Endothelial cell of umbilical vein (primary cell): ENCODE measurements around the gene SNCG. TPM values are rescaled to one million over a fixed set of nuclear protein-coding genes. Genes with fewer than 3 reads are reported as not detected.

Experiments used
- BruUV-seq: library from RNA; stranded (reverse); fragments of 400-500 nt; replicated peaks from 2 replicates; lab custom pipeline; 2021; lab: Mats Ljungman, UMichigan
- CTCF ChIA-PET: fragments of 300-600, 350-600 bp; sonication (Branson Sonifier 250); formaldehyde crosslinking; loops from one replicate; lab custom pipeline; 2021; ENCODE audit warnings: antibody characterized with exemption, inconsistent platforms; lab: Charles Lee
- POLR2A ChIA-PET: fragments of 300-600, 350-600 bp; sonication (Branson Sonifier 250); formaldehyde crosslinking; loops from one replicate; lab custom pipeline; 2021; ENCODE audit warnings: antibody characterized with exemption, inconsistent platforms; lab: Charles Lee
- DNase-seq: peaks from one replicate; pipeline ENCODE4 v3.0.0-alpha.2; 2011; ENCODE audit warnings: low read depth, low spot score
- FAIRE-seq: peaks from 2 replicates; lab custom pipeline; 2011; peaks lifted over from hg19 to GRCh38; lab: Jason Lieb, UNC
- H2AFZ ChIP-seq: 2 replicates; pipeline ENCODE4 v1.6.0; 2012; ENCODE audit warnings: low read depth, low read length, control low read depth, inconsistent platforms
- H3K27ac ChIP-seq: 2 replicates; pipeline ENCODE4 v1.5.1; 2011; ENCODE audit warnings: low read depth, mild to moderate bottlenecking, control low read depth, low read length, moderate library complexity; ENCODE audit not compliant: insufficient read depth
- H3K27me3 ChIP-seq, 2 experiments: 2 replicates each; pipeline versions ENCODE4 v1.6.0 to v1.6.1; 2011; ENCODE audit warnings: low read length in 2 of 2, mixed read lengths in 1 of 2; ENCODE audit not compliant: control insufficient read depth in 2 of 2, insufficient read depth in 2 of 2
- H3K36me3 ChIP-seq, 2 experiments: 2 replicates in 1 of 2; 3 replicates in 1 of 2; pipeline ENCODE4 v1.5.1; 2011; ENCODE audit warnings: low read length in 2 of 2, mild to moderate bottlenecking in 1 of 2, moderate library complexity in 1 of 2; ENCODE audit not compliant: control insufficient read depth in 2 of 2, insufficient read depth in 2 of 2; ENCODE audit errors: extremely low read depth in 1 of 2
- H3K4me1 ChIP-seq: 3 replicates; pipeline ENCODE4 v1.5.1; 2011; ENCODE audit warnings: mild to moderate bottlenecking, low read length; ENCODE audit not compliant: control insufficient read depth, insufficient read depth; ENCODE audit errors: extremely low read depth
- H3K4me2 ChIP-seq: 2 replicates; pipeline ENCODE4 v1.6.1; 2011; ENCODE audit warnings: low read length, control low read depth, mixed read lengths; ENCODE audit not compliant: insufficient read depth
- H3K4me3 ChIP-seq, 3 experiments: fragments of 200-600 bp in 1 of 3; sonication (generic), shearing (Covaris generic) in 1 of 3; replicated peaks in 1 of 3; 2 replicates each; pipeline ENCODE4 v1.5.1; 2011 to 2016; ENCODE audit warnings: control low read depth in 3 of 3, low read length in 3 of 3, mild to moderate bottlenecking in 2 of 3, inconsistent platforms in 1 of 3, low read depth in 1 of 3, moderate library complexity in 1 of 3; ENCODE audit not compliant: insufficient read depth in 1 of 3
- H3K79me2 ChIP-seq: 2 replicates; pipeline ENCODE4 v1.6.0; 2012; ENCODE audit warnings: low read length, inconsistent platforms; ENCODE audit not compliant: control insufficient read depth, insufficient read depth
- H3K9ac ChIP-seq: replicated peaks from 2 replicates; pipeline ENCODE3; 2011; ENCODE audit warnings: low read length, control low read depth; ENCODE audit not compliant: insufficient read depth; ENCODE audit errors: extremely low read depth
- H3K9me1 ChIP-seq: replicated peaks from 3 replicates; pipeline ENCODE4 v1.6.0; 2011; ENCODE audit warnings: mild to moderate bottlenecking, low read length; ENCODE audit not compliant: control insufficient read depth, insufficient read depth; ENCODE audit errors: extremely low read depth
- H3K9me3 ChIP-seq: replicated peaks from 2 replicates; pipeline ENCODE4 v1.5.1; 2012; ENCODE audit warnings: low read length, inconsistent platforms; ENCODE audit not compliant: control insufficient read depth, insufficient read depth
- H4K20me1 ChIP-seq: replicated peaks from 2 replicates; pipeline ENCODE3; 2011; ENCODE audit warnings: mild to moderate bottlenecking, low read length; ENCODE audit not compliant: control insufficient read depth, insufficient read depth; ENCODE audit errors: extremely low read depth
- JUN ChIP-seq: IDR thresholded peaks from 2 replicates; pipeline ENCODE4 v1.6.1; 2011; ENCODE audit warnings: borderline replicate concordance, low read depth; ENCODE audit not compliant: insufficient read length, insufficient read depth
- MYC ChIP-seq: IDR thresholded peaks from one replicate; pipeline ENCODE4 v1.6.1; 2011; ENCODE audit warnings: mild to moderate bottlenecking, low read depth, low read length
- POLR2AphosphoS5 ChIP-seq: IDR thresholded peaks from 2 replicates; pipeline ENCODE4 v1.6.1; 2012; ENCODE audit warnings: low read depth, mild to moderate bottlenecking, control low read depth, low read length, moderate library complexity; ENCODE audit not compliant: insufficient read depth
- dilution Hi-C: fragments of 300-500 bp; cut with MboI; formaldehyde crosslinking; loops from one replicate; pipeline ENCODE4 v1.15.0; 2019; ENCODE audit warnings: low sequenced_read_pairs; ENCODE audit not compliant: extremely low pct_ligation_motif_present
- intact Hi-C: fragments of 100-400 bp; cut with micrococcal nuclease; formaldehyde crosslinking; loops from one replicate; pipeline ENCODE4 v1.10.0; 2022
- polyA plus RNA-seq, 4 experiments: library from polyadenylated mRNA; depleted of rRNA in 3 of 4; stranded (reverse) in 3 of 4; unstranded in 1 of 4; fragments of >200 nt; gene quantifications; 2 replicates each; pipeline versions ENCODE4 v1.2.1 to v1.2.3, GENCODE V29; 2011 to 2012; ENCODE audit warnings: missing spikeins in 1 of 4
- total RNA-seq: library from RNA; stranded (reverse); gene quantifications from 2 replicates; pipeline ENCODE4 v1.2.3, GENCODE V29; 2021

Gene SNCG
- total and polyA plus RNA-seq, 2 donors (not counting 3 experiments of a cell fraction or from before 2014, with no cell fraction given) = 31.4 to 60.8 TPM

- ChIA-PET POLR2A (interaction anchor here (2.5 kb wide), 1 partner anchor 13 kb away, joined by 11 read pairs; the partner anchor contains the start of gene ADIRF), CTCF (interaction anchor here (0.7 to 8.7 kb wide), 3 partner anchors 12 to 126 kb away, joined by 3 to 325 read pairs (median 110); partner anchors contain the start of gene ADIRF)
- Histone ChIP-seq H3K9ac (peak overlapping the region; percentile 87), H4K20me1 (no peaks in the 10 kb centered on the region), H3K36me3 (no peaks in the 10 kb centered on the region), H3K4me1 (peaks cover 66% of the 10 kb centered on the region), H3K4me2 (peak overlapping the region; percentile 47), H2AFZ (no peak overlapping the region), H3K4me3 (peak overlapping the region; percentile 32 to 81 (median 65)), H3K9me3 (no peaks in the 10 kb centered on the region), H3K9me1 (no peaks in the 10 kb centered on the region), H3K27me3 (no peaks in the 10 kb centered on the region), H3K79me2 (peaks cover 65% of the 10 kb centered on the region), H3K27ac (peak overlapping the region; percentile 98)
- BruUV-seq = TSS peak; percentile 12
- intact Hi-C loops (loop anchor here (2.0 to 10.0 kb wide), 3 partner anchors 14 to 1928 kb away; partner anchors contain the start of gene STAMBPL1), dilution Hi-C loops (no loop called here)
- peak; percentile 2 for TF ChIP-seq POLR2AphosphoS5
- TF ChIP-seq JUN = no peak
- DNase-seq (peak; percentile 43), FAIRE-seq (no peak)
Observed at GRCh38 chr10:86956195-86956847, 2.1 kb upstream of the SNCG start.

GRCh38 chr10:86956848-86957448 is 1.5 kb upstream of the SNCG start:
- intact Hi-C loops (loop anchor here (2.0 to 10.0 kb wide), 3 partner anchors 14 to 1928 kb away; partner anchors contain the start of gene STAMBPL1), dilution Hi-C loops (no loop called here)
- no peaks in the 10 kb centered on the region for H3K9me1 ChIP-seq
- H2AFZ ChIP-seq = no peak overlapping the region
- peaks cover 59% of the 10 kb centered on the region for H3K79me2 ChIP-seq
- peak; percentile 71 for FAIRE-seq
- no peaks in the 10 kb centered on the region for H3K36me3 ChIP-seq
- H3K4me3 ChIP-seq = peak overlapping the region; percentile 32 to 81 (median 65)
- TSS peak; percentile 75 for BruUV-seq
- no peak for TF ChIP-seq MYC
- ChIA-PET POLR2A (interaction anchor here (2.5 to 3.1 kb wide), 2 partner anchors 11 to 12 kb away, joined by 11 to 13 read pairs; partner anchors contain the start of gene ADIRF), CTCF (interaction anchor here (0.9 to 8.7 kb wide), 3 partner anchors 11 to 136 kb away, joined by 3 to 325 read pairs (median 110); partner anchors contain the start of gene ADIRF)
- H3K9me3 ChIP-seq = no peaks in the 10 kb centered on the region
- no peak for DNase-seq
- H3K4me2 ChIP-seq = peak overlapping the region; percentile 47
- peaks cover 66% of the 10 kb centered on the region for H3K4me1 ChIP-seq
- H3K27ac ChIP-seq = peak overlapping the region; percentile 98
- no peaks in the 10 kb centered on the region for H4K20me1 ChIP-seq
- H3K9ac ChIP-seq = peak overlapping the region; percentile 87
- no peaks in the 10 kb centered on the region for H3K27me3 ChIP-seq
